Stimulated activated CD4-positive, alpha-beta T cell treated with anti-CD3 and anti-CD28 coated beads, Interleukin-12 subunit alpha, Interleukin-12 subunit beta, amount 100 ng/mL, for 4 hours (primary cell): ENCODE data around the gene EEF2.
"Not testable (repeated sequence)": the region's sequence is repeated elsewhere in the genome, so short reads cannot be mapped to it uniquely, and the experiment has no call there.

ENCODE experiments used
- DNase-seq: peaks from one replicate; pipeline ENCODE4 v3.0.0-alpha.2; 2020

EEF2 gene

GRCh38 chr19:3944018-3944721 lies 41.1 kb downstream of the EEF2 start:
- no peak for DNase-seq

DNA sequence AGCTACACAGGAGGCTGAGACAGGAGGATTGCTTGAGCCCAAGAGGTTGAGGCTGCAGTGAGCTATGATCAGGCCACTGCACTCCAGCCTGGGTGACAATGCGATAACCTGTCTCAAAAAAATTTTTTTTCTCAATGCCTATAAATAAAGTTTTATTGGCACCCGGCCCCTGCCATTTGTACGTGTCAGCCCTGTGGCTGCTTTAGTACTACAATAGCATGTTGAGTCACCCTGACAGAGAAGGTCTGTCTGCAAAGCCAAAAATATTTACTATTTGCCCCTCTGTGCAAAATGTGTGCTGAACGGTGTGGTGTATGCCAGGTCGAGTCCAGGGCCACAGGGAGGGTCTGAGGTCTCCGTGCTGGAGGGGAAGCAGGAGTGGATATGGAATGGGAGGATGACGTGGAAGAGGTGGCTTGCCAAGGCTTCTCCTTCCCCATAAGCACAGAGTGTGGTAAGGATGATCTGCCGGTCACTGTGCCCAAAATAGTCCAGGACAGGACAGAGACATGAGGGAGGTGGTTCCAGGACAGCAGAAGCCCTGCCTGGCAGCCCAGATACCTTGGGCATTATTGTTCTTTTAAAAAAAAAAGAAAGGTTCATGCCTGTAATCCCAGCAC lies 42.4 kb downstream of the EEF2 start:
- DNase-seq, result no peak

DNA sequence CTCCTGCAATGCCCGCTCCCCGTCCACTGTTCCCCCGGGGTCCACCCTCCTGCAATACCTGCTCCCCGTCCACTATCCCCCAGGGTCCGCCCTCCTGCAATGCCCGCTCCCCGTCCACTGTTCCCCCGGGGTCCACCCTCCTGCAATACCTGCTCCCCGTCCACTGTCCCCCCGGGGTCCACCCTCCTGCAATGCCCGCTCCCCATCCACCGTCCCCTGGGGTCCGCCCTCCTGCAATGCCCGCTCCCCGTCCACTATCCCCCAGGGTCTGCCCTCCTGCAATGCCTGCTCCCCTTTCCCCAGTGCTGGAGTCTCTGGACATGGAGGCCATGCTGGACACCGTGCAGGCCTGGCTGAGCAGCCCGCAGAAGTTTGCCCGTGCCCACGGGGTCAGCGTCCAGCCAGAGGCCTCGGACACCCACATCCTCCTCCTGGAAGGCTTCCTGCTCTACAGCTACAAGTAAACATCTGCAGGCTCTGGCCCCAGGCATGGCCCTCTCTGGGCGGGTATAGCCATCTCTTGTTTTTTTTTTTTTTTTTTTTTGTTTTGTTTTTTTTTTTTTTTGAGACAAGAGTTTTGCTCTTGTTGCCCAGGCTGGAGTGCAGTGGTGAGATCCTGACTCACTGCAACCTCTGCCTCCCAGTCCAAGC lies 46.8 kb downstream of the EEF2 start:
- not testable (repeated sequence) for DNase-seq

- no peak for DNase-seq
Measured at GRCh38 chr19:3936506-3937442, 48.5 kb downstream of the EEF2 start.

- peak; percentile 7 for DNase-seq
Measured at GRCh38 chr19:3932931-3933810, 52.1 kb downstream of the EEF2 start, which contains the start of gene NMRK2. NMRK2 (plus strand) TSS chr19:3933069; CDS start chr19:3933672, 603 bp downstream.

DNA sequence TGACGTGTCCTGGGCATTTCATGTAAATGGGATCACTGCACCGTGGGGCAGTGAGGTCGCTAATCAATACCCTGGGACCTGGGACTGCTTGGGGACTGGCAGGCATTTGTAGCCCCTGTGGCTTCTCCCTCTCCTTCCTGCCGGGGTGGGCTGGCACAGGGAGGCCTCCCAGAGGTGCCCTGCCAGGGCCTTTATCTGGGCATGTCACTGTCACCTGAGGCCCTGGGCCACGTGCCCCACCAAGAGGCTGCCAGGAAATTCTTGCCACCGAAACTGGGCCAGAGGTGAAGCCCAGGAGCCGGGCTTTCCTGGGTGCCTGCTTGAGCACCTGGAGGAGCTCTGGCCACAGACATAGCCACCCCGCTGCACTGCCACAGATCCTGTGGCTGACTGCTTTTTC lies 54.2 kb downstream of the EEF2 start:
- DNase-seq, result no peak
